Panc1 (cell line): ENCODE results near the gene HK1.

Source experiments
- POLR2AphosphoS5 ChIP-seq: IDR thresholded peaks from 2 replicates; pipeline ENCODE4 v1.6.1; 2012; ENCODE audit warnings: mild to moderate bottlenecking, low read depth, low read length, moderate library complexity
- SIN3A ChIP-seq: IDR thresholded peaks from 2 replicates; pipeline ENCODE4 v1.6.1; 2012; ENCODE audit warnings: low read depth, mild to moderate bottlenecking, low read length, moderate library complexity, borderline replicate concordance; ENCODE audit not compliant: insufficient read depth
- TCF7L2 ChIP-seq: IDR thresholded peaks from 2 replicates; pipeline ENCODE4 v1.6.1; 2011; ENCODE audit warnings: mild to moderate bottlenecking, low read depth, low read length, inconsistent platforms
- TF ChIP-seq, protein P1 (sequence below): fragments of 450-650 bp; IDR thresholded peaks from 2 replicates; pipeline ENCODE4 v1.5.1; 2017; ENCODE audit warnings: mild to moderate bottlenecking
- TF ChIP-seq, protein P2 (sequence below), 2 experiments: IDR thresholded peaks; 2 replicates each; pipeline ENCODE4 v1.6.1; 2011 to 2012; ENCODE audit warnings: low read depth in 2 of 2, control low read depth in 1 of 2, low read length in 1 of 2, mild to moderate bottlenecking in 1 of 2, moderate library complexity in 1 of 2; ENCODE audit not compliant: insufficient read depth in 1 of 2

DNA sequence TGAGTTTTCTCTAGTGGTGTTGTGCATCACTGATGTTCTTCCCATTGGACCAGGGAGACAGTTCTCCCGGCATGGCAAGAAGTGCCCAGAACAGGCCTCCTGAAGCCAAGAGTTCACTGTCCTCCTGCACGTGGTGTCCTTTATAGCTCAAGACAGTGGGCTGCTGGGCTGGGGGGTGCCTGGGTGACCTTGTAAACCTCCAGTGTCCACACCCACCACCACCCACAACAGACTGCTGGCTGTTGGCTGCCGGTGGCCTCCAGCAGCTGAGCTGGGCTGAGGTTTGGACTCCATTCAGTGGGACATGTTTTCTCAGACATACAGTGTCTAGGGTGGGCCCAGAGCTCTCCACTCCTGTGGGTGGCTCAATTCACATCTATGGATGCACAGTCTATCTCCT, 42.2 kb downstream of the HK1 start:
- no peak for TF ChIP-seq TCF7L2
- TF ChIP-seq, protein P1, sequence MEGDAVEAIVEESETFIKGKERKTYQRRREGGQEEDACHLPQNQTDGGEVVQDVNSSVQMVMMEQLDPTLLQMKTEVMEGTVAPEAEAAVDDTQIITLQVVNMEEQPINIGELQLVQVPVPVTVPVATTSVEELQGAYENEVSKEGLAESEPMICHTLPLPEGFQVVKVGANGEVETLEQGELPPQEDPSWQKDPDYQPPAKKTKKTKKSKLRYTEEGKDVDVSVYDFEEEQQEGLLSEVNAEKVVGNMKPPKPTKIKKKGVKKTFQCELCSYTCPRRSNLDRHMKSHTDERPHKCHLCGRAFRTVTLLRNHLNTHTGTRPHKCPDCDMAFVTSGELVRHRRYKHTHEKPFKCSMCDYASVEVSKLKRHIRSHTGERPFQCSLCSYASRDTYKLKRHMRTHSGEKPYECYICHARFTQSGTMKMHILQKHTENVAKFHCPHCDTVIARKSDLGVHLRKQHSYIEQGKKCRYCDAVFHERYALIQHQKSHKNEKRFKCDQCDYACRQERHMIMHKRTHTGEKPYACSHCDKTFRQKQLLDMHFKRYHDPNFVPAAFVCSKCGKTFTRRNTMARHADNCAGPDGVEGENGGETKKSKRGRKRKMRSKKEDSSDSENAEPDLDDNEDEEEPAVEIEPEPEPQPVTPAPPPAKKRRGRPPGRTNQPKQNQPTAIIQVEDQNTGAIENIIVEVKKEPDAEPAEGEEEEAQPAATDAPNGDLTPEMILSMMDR: no peak
- TF ChIP-seq POLR2AphosphoS5: no peak
- TF ChIP-seq, protein P2, sequence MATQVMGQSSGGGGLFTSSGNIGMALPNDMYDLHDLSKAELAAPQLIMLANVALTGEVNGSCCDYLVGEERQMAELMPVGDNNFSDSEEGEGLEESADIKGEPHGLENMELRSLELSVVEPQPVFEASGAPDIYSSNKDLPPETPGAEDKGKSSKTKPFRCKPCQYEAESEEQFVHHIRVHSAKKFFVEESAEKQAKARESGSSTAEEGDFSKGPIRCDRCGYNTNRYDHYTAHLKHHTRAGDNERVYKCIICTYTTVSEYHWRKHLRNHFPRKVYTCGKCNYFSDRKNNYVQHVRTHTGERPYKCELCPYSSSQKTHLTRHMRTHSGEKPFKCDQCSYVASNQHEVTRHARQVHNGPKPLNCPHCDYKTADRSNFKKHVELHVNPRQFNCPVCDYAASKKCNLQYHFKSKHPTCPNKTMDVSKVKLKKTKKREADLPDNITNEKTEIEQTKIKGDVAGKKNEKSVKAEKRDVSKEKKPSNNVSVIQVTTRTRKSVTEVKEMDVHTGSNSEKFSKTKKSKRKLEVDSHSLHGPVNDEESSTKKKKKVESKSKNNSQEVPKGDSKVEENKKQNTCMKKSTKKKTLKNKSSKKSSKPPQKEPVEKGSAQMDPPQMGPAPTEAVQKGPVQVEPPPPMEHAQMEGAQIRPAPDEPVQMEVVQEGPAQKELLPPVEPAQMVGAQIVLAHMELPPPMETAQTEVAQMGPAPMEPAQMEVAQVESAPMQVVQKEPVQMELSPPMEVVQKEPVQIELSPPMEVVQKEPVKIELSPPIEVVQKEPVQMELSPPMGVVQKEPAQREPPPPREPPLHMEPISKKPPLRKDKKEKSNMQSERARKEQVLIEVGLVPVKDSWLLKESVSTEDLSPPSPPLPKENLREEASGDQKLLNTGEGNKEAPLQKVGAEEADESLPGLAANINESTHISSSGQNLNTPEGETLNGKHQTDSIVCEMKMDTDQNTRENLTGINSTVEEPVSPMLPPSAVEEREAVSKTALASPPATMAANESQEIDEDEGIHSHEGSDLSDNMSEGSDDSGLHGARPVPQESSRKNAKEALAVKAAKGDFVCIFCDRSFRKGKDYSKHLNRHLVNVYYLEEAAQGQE (IDR thresholded peaks at IDR 0.05; ENCODE audit: insufficient read depth in 1 of 2, low read depth in 2 of 2, low read length in 1 of 2): no peak
- TF ChIP-seq SIN3A: no peak
